ENCODE data around the gene LOXL3. TPM values are rescaled to one million over a fixed set of nuclear protein-coding genes. Genes with fewer than 3 reads are reported as not detected.

The LOXL3 gene, protein sequence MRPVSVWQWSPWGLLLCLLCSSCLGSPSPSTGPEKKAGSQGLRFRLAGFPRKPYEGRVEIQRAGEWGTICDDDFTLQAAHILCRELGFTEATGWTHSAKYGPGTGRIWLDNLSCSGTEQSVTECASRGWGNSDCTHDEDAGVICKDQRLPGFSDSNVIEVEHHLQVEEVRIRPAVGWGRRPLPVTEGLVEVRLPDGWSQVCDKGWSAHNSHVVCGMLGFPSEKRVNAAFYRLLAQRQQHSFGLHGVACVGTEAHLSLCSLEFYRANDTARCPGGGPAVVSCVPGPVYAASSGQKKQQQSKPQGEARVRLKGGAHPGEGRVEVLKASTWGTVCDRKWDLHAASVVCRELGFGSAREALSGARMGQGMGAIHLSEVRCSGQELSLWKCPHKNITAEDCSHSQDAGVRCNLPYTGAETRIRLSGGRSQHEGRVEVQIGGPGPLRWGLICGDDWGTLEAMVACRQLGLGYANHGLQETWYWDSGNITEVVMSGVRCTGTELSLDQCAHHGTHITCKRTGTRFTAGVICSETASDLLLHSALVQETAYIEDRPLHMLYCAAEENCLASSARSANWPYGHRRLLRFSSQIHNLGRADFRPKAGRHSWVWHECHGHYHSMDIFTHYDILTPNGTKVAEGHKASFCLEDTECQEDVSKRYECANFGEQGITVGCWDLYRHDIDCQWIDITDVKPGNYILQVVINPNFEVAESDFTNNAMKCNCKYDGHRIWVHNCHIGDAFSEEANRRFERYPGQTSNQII
- total RNA-seq = 58.1 and 62.1 TPM in 2 replicates
- long read RNA-seq, transcript LOXL3-201 (14 exons, 3,502 nt) = major isoform, 40 of 77 reads
- long read RNA-seq, partial matches to known transcripts = 20 of 77 reads
- long read RNA-seq, other reads (novel, unspliced or antisense) = 14 of 77 reads

DNA sequence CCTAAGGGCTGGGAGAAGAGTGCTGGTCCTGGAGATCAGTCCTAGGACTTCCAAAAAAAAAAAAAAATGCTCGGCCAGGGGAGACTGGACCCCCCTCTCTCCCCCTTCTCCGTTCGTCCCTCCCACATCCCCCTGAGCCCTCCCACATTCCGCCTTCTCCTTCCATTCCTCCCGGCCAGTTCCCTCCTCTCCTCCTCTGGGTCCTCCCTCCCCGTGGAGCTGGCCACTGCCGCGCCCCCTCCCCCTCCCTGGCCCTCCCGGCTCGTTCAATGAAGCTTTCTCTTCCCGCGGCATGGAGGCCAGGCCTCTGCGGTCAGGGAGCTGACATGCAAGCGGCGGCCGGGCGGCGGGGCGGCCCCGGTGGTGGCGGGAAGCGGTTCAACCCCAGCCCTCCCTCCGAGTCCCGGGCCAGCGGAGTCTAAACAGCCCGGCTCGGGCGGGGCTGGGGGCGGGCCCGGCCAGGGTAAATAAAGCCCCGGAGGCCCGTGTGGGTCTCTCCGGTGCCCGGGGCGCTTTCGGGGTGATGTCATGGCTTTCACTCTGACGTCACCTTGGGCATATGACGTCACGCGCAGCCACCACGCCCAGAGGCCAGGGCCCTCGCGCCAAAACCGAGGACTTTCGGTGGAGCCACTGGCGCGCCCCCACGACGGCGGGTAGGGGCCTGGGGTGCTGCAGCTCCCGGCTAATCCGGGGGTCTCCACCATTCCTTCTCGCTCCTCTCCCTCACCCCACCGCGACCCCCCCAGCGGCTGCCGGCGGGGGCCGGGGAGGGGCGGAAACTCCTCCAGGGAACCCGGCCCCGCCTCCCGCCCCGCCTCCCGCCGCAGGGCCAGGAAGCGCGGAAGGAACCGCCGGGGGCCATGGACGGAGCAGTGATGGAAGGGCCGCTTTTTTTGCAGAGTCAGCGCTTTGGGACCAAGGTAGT is at the start of gene LOXL3, which contains the start of gene DOK1:
Gene LOXL3 (minus strand): TSS at position 51 of the 928 bp plus-strand sequence. CDS start 1,308 bp downstream, outside the sequence.
Gene DOK1 (plus strand): TSS at position 829 of the 928 bp plus-strand sequence. CDS start 35 bp downstream, at position 864.
- Mint-ChIP-seq H3K4me1 (ENCODE audit: unreplicated experiment) (peaks cover 45% of the 10 kb centered on the region), H3K27ac (ENCODE audit: unreplicated experiment) (peak within 1 kb of the TSS; percentile 95), H3K27me3 (ENCODE audit: unreplicated experiment) (no peaks in the 10 kb centered on the region), H3K36me3 (ENCODE audit: unreplicated experiment) (peaks cover 9% of the 10 kb centered on the region), H3K9me3 (ENCODE audit: unreplicated experiment) (no peaks in the 10 kb centered on the region), H3K4me3 (ENCODE audit: unreplicated experiment) (peak within 1 kb of the TSS; percentile 91)
- peak; percentile 94 for DNase-seq (ENCODE audit: extremely low spot score, unreplicated experiment)
- TF ChIP-seq, protein P1, sequence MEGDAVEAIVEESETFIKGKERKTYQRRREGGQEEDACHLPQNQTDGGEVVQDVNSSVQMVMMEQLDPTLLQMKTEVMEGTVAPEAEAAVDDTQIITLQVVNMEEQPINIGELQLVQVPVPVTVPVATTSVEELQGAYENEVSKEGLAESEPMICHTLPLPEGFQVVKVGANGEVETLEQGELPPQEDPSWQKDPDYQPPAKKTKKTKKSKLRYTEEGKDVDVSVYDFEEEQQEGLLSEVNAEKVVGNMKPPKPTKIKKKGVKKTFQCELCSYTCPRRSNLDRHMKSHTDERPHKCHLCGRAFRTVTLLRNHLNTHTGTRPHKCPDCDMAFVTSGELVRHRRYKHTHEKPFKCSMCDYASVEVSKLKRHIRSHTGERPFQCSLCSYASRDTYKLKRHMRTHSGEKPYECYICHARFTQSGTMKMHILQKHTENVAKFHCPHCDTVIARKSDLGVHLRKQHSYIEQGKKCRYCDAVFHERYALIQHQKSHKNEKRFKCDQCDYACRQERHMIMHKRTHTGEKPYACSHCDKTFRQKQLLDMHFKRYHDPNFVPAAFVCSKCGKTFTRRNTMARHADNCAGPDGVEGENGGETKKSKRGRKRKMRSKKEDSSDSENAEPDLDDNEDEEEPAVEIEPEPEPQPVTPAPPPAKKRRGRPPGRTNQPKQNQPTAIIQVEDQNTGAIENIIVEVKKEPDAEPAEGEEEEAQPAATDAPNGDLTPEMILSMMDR (IDR thresholded peaks at IDR 0.05) = no peak

GRCh38 chr2:74602586-74603281 is 49.0 kb upstream of the LOXL3 start:
- no peak overlapping the region for H3K27ac Mint-ChIP-seq (ENCODE audit: unreplicated experiment)
- DNase-seq (ENCODE audit: extremely low spot score, unreplicated experiment) = no peak
- H3K4me1 Mint-ChIP-seq (ENCODE audit: unreplicated experiment) = no peaks in the 10 kb centered on the region
- TF ChIP-seq, protein P1 (IDR thresholded peaks at IDR 0.05) = no peak
- no peaks in the 10 kb centered on the region for H3K36me3 Mint-ChIP-seq (ENCODE audit: unreplicated experiment)
- H3K27me3 Mint-ChIP-seq (ENCODE audit: unreplicated experiment) = peaks cover 67% of the 10 kb centered on the region
- H3K9me3 Mint-ChIP-seq (ENCODE audit: unreplicated experiment) = no peaks in the 10 kb centered on the region
- H3K4me3 Mint-ChIP-seq (ENCODE audit: unreplicated experiment) = no peak overlapping the region

DNA sequence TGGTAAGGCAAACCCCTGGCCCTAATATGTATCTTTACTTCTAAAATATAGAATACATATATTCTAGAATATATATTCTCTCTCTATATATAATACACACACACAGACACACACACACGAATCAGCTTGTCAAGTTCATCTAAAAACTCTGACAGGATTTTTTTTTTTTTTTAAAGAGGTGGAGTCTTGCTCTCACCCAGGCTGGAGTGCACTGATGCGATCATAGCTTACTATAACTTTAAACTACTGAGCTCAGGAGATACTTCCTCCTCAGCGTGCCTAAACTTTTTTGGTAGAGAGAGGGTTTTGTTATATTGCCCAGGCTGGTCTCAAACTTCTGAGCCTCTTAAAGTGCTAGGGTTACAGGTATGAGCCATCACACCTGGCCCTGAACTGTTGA is 45.9 kb upstream of the LOXL3 start:
- Mint-ChIP-seq H3K4me3 (ENCODE audit: unreplicated experiment) (no peak overlapping the region), H3K9me3 (ENCODE audit: unreplicated experiment) (no peaks in the 10 kb centered on the region), H3K27me3 (ENCODE audit: unreplicated experiment) (peaks cover 78% of the 10 kb centered on the region), H3K36me3 (ENCODE audit: unreplicated experiment) (no peaks in the 10 kb centered on the region), H3K4me1 (ENCODE audit: unreplicated experiment) (no peaks in the 10 kb centered on the region), H3K27ac (ENCODE audit: unreplicated experiment) (no peak overlapping the region)
- no peak for DNase-seq (ENCODE audit: extremely low spot score, unreplicated experiment)
- TF ChIP-seq, protein P1 (IDR thresholded peaks at IDR 0.05) = no peak

- Mint-ChIP-seq H3K4me3 (ENCODE audit: unreplicated experiment) (no peak overlapping the region), H3K27ac (ENCODE audit: unreplicated experiment) (no peak overlapping the region), H3K36me3 (ENCODE audit: unreplicated experiment) (no peaks in the 10 kb centered on the region), H3K4me1 (ENCODE audit: unreplicated experiment) (no peaks in the 10 kb centered on the region), H3K9me3 (ENCODE audit: unreplicated experiment) (no peaks in the 10 kb centered on the region), H3K27me3 (ENCODE audit: unreplicated experiment) (peaks cover 71% of the 10 kb centered on the region)
- no peak for DNase-seq (ENCODE audit: extremely low spot score, unreplicated experiment)
- TF ChIP-seq, protein P1 (IDR thresholded peaks at IDR 0.05) = no peak
Observed at GRCh38 chr2:74597410-74597809, 43.7 kb upstream of the LOXL3 start.

Data from osteocyte (in vitro differentiated cells).